ENCODE data around the gene CAMK1D. TPM values are rescaled to one million over a fixed set of nuclear protein-coding genes. Genes with fewer than 3 reads are reported as not detected.
"Not testable (repeated sequence)": the region's sequence is repeated elsewhere in the genome, so short reads cannot be mapped to it uniquely, and the experiment has no call there.

CAMK1D gene
- total RNA-seq, 1 donor from 2014 or later = 12.8 TPM

DNA sequence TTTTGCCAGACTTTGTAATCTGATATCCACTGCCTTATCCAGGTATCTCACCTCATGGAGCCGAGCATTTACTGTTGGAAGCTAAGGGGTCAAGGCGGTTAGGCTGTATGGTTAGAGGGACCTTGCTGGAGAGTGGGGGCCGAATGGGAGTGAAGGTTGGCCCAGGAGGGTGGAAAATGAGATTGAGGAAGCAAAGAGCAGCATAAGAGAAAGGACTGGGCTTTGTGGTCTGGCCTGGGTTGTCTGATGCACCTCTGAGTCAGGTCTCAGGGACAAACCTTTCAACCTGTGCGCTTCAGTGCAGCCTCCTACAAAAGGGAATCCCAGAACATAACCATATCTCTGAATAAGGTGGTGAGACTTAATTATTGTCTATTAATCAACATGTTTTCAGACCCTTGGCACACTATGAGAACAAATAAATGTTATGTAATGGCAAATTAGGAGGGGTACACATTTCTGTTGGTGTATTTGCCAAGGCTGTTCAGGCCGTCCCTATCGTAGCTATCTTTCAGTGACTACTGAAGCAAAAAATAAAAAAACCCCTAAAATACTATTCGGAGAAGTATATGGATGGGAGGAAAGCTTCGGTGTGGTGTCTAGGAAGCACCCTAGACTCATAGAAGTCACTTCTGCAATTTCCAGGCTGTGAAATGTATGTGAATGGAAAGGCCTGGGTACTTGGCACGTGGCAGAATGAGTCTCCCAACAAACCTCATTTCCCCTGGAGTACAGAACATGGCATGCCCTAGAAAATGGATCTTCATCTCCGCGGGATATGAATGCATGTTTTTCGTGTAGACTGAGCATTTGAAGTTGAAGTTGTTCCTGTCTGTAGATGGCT lies 4.3 kb downstream of the CAMK1D start:
- H3K36me3 ChIP-seq = no peaks in the 10 kb centered on the region
- intact Hi-C loops (cut with DNase I) = no loop called here
- H3K27me3 ChIP-seq = no peaks in the 10 kb centered on the region
- no peaks in the 10 kb centered on the region for H3K9me3 ChIP-seq
- H3K27ac ChIP-seq = no peak overlapping the region
- H3K4me3 ChIP-seq = no peak overlapping the region
- H3K4me1 ChIP-seq = peaks cover 39% of the 10 kb centered on the region
- TF ChIP-seq, protein P1, sequence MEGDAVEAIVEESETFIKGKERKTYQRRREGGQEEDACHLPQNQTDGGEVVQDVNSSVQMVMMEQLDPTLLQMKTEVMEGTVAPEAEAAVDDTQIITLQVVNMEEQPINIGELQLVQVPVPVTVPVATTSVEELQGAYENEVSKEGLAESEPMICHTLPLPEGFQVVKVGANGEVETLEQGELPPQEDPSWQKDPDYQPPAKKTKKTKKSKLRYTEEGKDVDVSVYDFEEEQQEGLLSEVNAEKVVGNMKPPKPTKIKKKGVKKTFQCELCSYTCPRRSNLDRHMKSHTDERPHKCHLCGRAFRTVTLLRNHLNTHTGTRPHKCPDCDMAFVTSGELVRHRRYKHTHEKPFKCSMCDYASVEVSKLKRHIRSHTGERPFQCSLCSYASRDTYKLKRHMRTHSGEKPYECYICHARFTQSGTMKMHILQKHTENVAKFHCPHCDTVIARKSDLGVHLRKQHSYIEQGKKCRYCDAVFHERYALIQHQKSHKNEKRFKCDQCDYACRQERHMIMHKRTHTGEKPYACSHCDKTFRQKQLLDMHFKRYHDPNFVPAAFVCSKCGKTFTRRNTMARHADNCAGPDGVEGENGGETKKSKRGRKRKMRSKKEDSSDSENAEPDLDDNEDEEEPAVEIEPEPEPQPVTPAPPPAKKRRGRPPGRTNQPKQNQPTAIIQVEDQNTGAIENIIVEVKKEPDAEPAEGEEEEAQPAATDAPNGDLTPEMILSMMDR (IDR thresholded peaks at IDR 0.05) = no peak
- TF ChIP-seq POLR2AphosphoS5 (IDR thresholded peaks at IDR 0.05; ENCODE audit: insufficient read depth in 1 of 2, low read depth in 1 of 2) = no peak
- TF ChIP-seq POLR2A (IDR thresholded peaks at IDR 0.05) = no peak
- DNase-seq (ENCODE audit: extremely low spot score in 2 of 2) = no peak

DNA sequence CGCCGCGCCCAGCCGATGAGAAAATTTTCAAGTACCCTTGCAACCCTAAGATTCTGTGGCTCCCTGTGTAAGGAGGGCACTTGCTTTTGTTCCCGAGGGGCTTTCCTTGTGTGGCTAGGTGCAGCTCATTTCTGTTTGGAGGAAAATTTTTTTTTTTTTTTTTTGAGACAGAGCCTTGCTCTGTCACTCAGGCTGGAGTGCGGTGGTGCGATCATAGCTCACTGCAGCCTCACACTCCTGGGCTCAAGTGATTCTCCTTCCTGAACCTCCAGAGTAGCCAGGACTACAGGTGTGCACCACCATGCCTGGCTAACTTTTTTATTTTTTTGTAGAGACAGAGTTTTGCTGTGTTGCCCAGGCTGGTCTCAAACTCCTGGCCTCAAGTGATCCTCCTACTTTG lies 5.3 kb downstream of the CAMK1D start:
- H3K36me3 ChIP-seq; H3K9me3 ChIP-seq; DNase-seq (ENCODE audit: extremely low spot score in 2 of 2); H3K27me3 ChIP-seq; H3K4me3 ChIP-seq; intact Hi-C loops (cut with DNase I); H3K27ac ChIP-seq: not testable (repeated sequence)
- H3K4me1 ChIP-seq = peaks cover 46% of the 10 kb centered on the region

DNA sequence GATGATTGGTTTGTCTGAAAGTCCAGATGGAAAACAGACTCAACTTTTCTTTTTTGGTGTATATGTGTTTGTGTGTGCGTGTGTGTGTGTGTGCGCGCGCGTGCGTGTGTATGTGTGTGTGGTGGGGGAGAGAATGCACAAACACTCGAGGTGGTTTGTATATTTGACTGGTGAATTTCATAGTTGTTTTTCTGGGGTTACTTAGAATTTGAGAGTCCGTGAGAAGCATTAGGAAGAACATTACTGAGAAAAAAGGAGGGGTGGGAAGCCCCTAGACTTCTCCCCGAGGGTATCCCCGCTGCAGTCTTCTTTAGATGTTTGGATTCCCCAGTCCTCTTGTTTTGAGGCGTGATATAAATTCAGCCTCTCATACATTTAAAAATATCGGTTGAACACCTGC lies 6.0 kb downstream of the CAMK1D start:
- no peaks in the 10 kb centered on the region for H3K9me3 ChIP-seq
- no peaks in the 10 kb centered on the region for H3K36me3 ChIP-seq
- H3K4me1 ChIP-seq = peaks cover 48% of the 10 kb centered on the region
- H3K4me3 ChIP-seq = no peak overlapping the region
- TF ChIP-seq, protein P1 (IDR thresholded peaks at IDR 0.05) = no peak
- TF ChIP-seq POLR2AphosphoS5 (IDR thresholded peaks at IDR 0.05; ENCODE audit: insufficient read depth in 1 of 2, low read depth in 1 of 2) (no peak), POLR2A (IDR thresholded peaks at IDR 0.05) (no peak)
- intact Hi-C loops (cut with DNase I) = no loop called here
- DNase-seq (ENCODE audit: extremely low spot score in 2 of 2) = no peak
- no peak overlapping the region for H3K27ac ChIP-seq
- H3K27me3 ChIP-seq = no peaks in the 10 kb centered on the region

DNA sequence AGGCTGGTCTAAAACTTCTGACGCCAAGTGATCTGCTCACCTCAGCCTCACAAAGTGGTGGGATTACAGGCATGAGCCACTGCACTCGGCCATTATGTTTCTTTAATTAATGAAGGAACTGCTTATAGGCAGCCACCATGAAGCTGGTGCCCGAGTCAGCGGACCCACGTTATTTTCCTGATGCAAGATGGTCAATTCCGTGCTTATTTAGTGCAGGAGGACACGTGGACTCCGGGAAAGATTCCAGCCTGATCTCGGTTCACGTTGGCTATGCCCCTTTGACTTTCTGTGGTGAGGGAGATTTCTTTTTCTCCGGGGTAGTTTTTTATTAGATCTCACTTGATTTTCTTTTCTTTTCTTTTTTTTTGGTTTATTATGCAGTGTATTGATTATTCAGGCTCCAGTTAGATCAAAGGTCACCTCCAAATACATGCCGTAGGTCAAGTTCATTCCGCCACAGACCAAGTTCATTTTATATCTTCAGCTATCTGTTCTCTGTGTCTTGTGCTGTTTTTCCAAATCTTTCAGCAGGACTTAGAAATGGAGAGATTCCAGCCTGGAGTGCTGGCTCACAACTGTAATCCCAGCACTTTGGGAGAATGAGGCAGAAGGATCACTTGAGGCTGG lies 8.3 kb downstream of the CAMK1D start:
- Histone ChIP-seq H3K36me3 (no peaks in the 10 kb centered on the region), H3K4me3 (no peak overlapping the region), H3K27me3 (no peaks in the 10 kb centered on the region), H3K9me3 (no peaks in the 10 kb centered on the region), H3K27ac (no peak overlapping the region), H3K4me1 (peaks cover 36% of the 10 kb centered on the region)
- no peak for DNase-seq (ENCODE audit: extremely low spot score in 2 of 2)
- TF ChIP-seq POLR2AphosphoS5 (IDR thresholded peaks at IDR 0.05; ENCODE audit: insufficient read depth in 1 of 2, low read depth in 1 of 2) = no peak
- TF ChIP-seq, protein P1 (IDR thresholded peaks at IDR 0.05) = no peak
- intact Hi-C loops (cut with DNase I) = no loop called here

DNA sequence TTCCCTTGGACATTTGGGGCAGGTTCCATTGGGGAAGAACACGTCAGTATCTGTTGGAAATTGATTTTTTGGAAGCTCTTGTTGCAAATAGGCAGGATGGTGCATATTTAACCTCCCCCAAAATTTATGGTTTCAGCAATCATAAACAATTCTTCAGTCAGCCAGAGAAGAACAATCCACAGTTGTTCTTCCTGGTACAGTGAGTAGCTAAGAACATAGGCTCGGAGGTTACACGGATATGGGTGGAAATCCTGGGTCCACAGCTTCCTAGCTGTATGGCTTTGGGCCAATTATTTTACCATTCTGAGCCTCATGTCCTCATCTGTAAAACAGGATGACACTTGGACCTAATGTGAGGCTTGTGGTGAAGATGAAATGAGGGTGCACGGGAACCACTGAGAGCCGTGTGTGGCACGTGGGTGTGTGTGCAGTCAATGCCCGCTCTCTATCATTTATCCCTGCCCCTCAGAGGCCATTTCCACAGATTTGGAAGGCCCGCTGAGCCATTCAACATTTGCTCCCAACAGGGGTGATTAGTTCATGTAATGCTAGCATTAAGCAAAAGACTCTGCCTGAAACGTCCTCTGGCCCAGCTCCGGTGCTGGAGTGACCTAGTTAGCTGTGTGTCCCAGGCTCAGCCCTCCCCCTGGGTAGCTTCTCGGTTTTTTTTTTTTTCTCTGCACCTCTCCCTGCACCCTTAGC lies 9.7 kb downstream of the CAMK1D start:
- H3K4me1 ChIP-seq = peaks cover 27% of the 10 kb centered on the region
- no peaks in the 10 kb centered on the region for H3K36me3 ChIP-seq
- peak overlapping the region; percentile 1 for H3K27ac ChIP-seq
- H3K9me3 ChIP-seq = no peaks in the 10 kb centered on the region
- no peaks in the 10 kb centered on the region for H3K27me3 ChIP-seq
- TF ChIP-seq POLR2A (IDR thresholded peaks at IDR 0.05) (no peak), POLR2AphosphoS5 (IDR thresholded peaks at IDR 0.05; ENCODE audit: insufficient read depth in 1 of 2, low read depth in 1 of 2) (no peak)
- TF ChIP-seq, protein P1 (IDR thresholded peaks at IDR 0.05) = no peak
- no peak for DNase-seq (ENCODE audit: extremely low spot score in 2 of 2)
- intact Hi-C loops (cut with DNase I) = no loop called here
- peak overlapping the region in 1 of 2 donors; percentile 9 for H3K4me3 ChIP-seq
